Measurements from ENCODE around the gene PLEKHM1. TPM values are rescaled to one million over a fixed set of nuclear protein-coding genes. Genes with fewer than 3 reads are reported as not detected.

The PLEKHM1 gene
- total RNA-seq, 1 donor from 2014 or later, result 53.9 TPM

GRCh38 chr17:45405250-45406086, 85.1 kb downstream of the PLEKHM1 start:
- no peak for DNase-seq (ENCODE audit: extremely low read depth, low read depth, low spot score)

- DNase-seq (ENCODE audit: extremely low read depth, low read depth, low spot score), result no peak
Measured at GRCh38 chr17:45404870-45405249, 85.7 kb downstream of the PLEKHM1 start.

GRCh38 chr17:45403906-45404490, 86.5 kb downstream of the PLEKHM1 start:
- no peak for DNase-seq (ENCODE audit: extremely low read depth, low read depth, low spot score)

GRCh38 chr17:45402916-45403315, 87.6 kb downstream of the PLEKHM1 start:
- no peak for DNase-seq (ENCODE audit: extremely low read depth, low read depth, low spot score)

GRCh38 chr17:45398800-45399199, 91.7 kb downstream of the PLEKHM1 start:
- no peak for DNase-seq (ENCODE audit: extremely low read depth, low read depth, low spot score)

GRCh38 chr17:45397796-45398195, 92.7 kb downstream of the PLEKHM1 start:
- DNase-seq (ENCODE audit: extremely low read depth, low read depth, low spot score), result no peak

GRCh38 chr17:45396496-45397205, 93.9 kb downstream of the PLEKHM1 start:
- DNase-seq (ENCODE audit: extremely low read depth, low read depth, low spot score), result no peak

GRCh38 chr17:45395569-45396415, 94.7 kb downstream of the PLEKHM1 start:
- DNase-seq (ENCODE audit: extremely low read depth, low read depth, low spot score), result no peak

- DNase-seq (ENCODE audit: extremely low read depth, low read depth, low spot score), result no peak
Measured at GRCh38 chr17:45394913-45395568, 95.5 kb downstream of the PLEKHM1 start.

GRCh38 chr17:45394564-45394912, 96.0 kb downstream of the PLEKHM1 start:
- no peak for DNase-seq (ENCODE audit: extremely low read depth, low read depth, low spot score)

GRCh38 chr17:45394091-45394490, 96.4 kb downstream of the PLEKHM1 start:
- DNase-seq (ENCODE audit: extremely low read depth, low read depth, low spot score), result no peak

- DNase-seq (ENCODE audit: extremely low read depth, low read depth, low spot score), result no peak
Measured at GRCh38 chr17:45393411-45393810, 97.1 kb downstream of the PLEKHM1 start.

GRCh38 chr17:45391918-45392317, 98.6 kb downstream of the PLEKHM1 start:
- no peak for DNase-seq (ENCODE audit: extremely low read depth, low read depth, low spot score)

- no peak for DNase-seq (ENCODE audit: extremely low read depth, low read depth, low spot score)
Measured at GRCh38 chr17:45391291-45391690, 99.2 kb downstream of the PLEKHM1 start.

GRCh38 chr17:45389354-45389753, 101.2 kb downstream of the PLEKHM1 start:
- no peak for DNase-seq (ENCODE audit: extremely low read depth, low read depth, low spot score)

GRCh38 chr17:45388604-45389325, 101.8 kb downstream of the PLEKHM1 start:
- no peak for DNase-seq (ENCODE audit: extremely low read depth, low read depth, low spot score)

- no peak for DNase-seq (ENCODE audit: extremely low read depth, low read depth, low spot score)
Measured at GRCh38 chr17:45387739-45388138, 102.8 kb downstream of the PLEKHM1 start.

- DNase-seq (ENCODE audit: extremely low read depth, low read depth, low spot score), result no peak
Measured at GRCh38 chr17:45386178-45386577, 104.3 kb downstream of the PLEKHM1 start.
